ENCODE measurements around the gene LSM8.
"Not testable (repeated sequence)": the region's sequence is repeated elsewhere in the genome, so short reads cannot be mapped to it uniquely, and the experiment has no call there.

Gene LSM8

DNA sequence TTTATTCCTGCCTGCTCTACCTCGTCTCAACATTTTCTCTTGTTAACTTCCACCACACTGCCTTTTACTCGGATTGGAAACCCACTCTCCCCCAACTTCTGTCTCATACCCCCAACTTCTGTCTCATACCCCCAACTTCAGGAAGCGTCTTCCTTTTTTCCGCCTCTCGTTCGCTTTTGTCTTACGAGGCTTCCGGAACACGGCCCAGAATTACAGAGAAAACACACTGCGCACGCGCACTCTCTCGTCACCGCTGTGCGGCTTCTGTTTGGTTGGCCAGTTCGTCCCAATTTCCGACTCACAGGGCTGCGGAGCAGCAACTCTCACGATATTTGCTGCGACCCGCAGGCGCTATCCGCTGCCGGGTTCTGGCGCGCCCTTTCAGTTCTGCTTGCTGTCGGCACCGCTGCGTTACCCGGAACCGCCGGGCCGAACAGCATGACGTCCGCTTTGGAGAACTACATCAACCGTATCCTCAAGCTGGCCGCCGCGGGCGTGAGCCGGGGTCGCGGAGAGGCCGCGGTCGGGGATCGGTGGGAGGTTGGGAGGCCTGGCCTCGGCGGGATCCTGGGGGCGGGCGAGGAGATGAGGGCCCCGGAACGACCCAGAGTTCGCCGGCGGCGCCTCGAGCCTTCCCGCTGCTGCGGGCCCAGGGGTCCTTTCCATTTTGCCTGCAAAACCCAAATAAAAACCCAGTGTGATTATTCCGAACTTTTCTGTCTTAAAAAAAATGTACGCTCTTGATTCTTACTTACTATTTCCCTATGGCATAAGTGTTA is at the start of gene LSM8:
Gene LSM8, plus strand, starts transcription at position 379 of the 779 bp plus-strand sequence. Its CDS starts 60 bp downstream, at position 439.
- DNase-seq, result peak; percentile 98

- DNase-seq, result not testable (repeated sequence)
Measured at GRCh38 chr7:118134420-118134819, 49.5 kb upstream of the LSM8 start.

DNA sequence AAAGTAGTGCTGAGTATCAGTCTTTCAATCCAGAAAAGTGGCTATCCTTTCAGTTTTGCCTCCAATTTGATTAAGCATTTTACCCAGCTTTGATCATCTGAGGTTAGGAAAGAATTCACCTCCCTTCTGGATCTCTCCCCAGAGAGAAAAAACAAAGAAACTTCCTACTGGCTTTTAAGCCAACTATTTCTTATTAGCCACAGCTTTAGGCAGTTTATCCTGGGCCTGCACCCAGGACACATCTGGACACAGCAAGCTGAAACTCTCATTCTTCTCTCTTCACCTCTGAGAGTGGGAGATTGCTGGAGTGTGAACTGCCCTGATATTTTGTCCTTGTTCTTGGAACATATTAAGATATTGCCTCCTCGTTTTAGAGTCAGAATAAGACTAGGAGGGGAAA is 43.5 kb upstream of the LSM8 start:
- no peak for DNase-seq

- no peak for DNase-seq
Measured at GRCh38 chr7:118142012-118142411, 42.0 kb upstream of the LSM8 start.

- DNase-seq, result no peak
Measured at GRCh38 chr7:118148930-118149329, 35.0 kb upstream of the LSM8 start.

DNA sequence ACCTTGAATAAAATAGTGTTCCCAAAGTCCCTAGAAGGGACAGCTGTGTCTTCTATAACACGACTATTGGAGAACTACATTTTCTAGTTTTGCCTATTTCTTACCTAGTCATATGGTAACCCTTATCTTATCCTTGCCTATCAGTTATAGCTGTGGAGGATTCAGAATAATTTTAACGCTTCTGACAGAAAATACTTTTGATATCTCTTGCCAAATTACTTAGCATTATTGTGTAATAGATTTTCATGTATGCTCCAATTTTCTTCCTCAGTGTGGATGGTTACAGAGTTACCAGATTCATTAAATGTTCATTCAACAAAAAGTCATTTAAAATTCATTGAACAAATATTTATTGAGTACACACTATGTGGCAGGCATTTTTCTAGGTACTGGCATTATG is 34.6 kb upstream of the LSM8 start:
- no peak for DNase-seq

DNA sequence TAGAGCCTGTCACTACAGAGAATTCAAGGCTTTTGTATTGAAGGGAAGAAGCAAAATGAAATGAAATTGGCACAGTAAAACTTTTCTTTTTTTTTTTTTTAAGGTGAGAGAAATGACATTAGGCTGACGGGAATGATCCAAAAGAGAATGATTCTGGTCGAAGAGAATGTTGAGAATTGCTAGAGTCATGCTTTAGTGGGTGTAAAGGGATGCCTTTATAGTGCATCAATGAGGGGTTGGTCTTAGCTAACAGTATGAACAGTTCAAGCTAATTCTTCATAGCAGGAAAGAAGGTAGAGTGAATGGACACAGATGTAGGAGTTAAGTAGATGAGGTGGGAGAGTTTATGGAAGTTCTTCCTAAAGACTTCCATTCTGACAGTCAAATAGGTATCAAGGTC is 32.3 kb upstream of the LSM8 start:
- no peak for DNase-seq

DNA sequence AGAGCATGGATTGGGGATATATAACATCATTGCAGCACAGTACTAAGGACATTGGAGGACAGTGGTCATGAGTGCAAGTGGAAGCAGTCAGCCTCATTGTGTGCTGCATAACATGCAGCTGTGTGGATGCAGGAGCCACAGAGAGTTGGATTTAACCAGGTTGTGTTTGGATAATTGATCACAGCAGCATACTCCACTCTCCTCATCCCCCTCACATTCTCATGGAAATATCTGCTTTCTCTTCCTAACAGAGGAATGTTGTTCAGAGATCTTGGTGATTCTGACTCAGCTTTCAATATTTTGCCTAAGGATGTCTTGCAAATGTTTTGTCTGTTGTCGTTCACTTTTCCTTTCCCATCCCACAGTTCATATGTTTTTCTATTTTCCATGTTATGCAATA is 31.8 kb upstream of the LSM8 start:
- DNase-seq, result no peak

- no peak for DNase-seq
Measured at GRCh38 chr7:118152654-118153053, 31.3 kb upstream of the LSM8 start.

GRCh38 chr7:118153551-118154177 is 30.3 kb upstream of the LSM8 start:
- no peak for DNase-seq

DNA sequence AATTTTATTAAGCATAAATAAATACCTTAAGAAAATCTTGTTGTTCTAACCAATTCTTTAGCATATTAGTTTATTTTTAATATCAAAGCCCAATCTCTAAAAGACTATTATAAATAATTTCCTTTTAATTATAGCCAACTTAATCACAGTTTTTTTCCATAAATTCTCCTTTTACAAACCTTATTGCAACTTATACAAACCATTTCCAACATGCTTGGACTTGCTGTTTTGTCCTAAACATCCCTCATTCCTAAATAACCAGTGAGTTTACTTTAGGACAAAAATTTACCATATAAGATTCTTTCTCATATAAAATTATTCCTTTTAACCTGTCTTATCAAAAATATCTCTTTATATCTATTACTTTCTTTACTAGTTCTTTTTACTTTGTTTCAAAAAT is 25.2 kb upstream of the LSM8 start:
- DNase-seq, result no peak

GRCh38 chr7:118169146-118169545 is 14.8 kb upstream of the LSM8 start:
- no peak for DNase-seq

- DNase-seq, result no peak
Measured at GRCh38 chr7:118175740-118176139, 8.2 kb upstream of the LSM8 start.

GRCh38 chr7:118179191-118179590 is 4.8 kb upstream of the LSM8 start:
- DNase-seq, result no peak

GRCh38 chr7:118182593-118183427 is 1.2 kb upstream of the LSM8 start:
- DNase-seq, result no peak

GRCh38 chr7:118183428-118183785 is 557 bp upstream of the LSM8 start:
- DNase-seq, result no peak

DNA sequence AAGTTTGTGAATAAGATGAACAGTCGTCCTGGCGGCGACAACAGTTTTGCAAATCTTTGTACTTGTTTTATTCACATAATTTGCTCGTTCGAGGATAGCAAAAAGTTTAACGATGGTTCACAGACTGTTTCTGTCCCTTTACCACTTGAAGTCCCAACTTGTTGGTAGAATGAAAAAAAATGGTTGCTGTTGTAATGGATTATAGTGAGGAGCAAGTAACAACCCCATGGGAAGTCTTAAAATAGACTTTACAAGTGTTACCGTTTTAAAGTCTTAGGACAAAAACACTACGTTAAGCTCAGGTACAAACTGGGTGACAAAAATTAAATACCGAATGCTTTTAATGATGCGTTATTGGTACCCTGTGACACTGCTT is 589 bp downstream of the LSM8 start:
- no peak for DNase-seq

- no peak for DNase-seq
Measured at GRCh38 chr7:118185163-118185860, 1.3 kb downstream of the LSM8 start.

- no peak for DNase-seq
Measured at GRCh38 chr7:118186501-118186900, 2.5 kb downstream of the LSM8 start.

DNA sequence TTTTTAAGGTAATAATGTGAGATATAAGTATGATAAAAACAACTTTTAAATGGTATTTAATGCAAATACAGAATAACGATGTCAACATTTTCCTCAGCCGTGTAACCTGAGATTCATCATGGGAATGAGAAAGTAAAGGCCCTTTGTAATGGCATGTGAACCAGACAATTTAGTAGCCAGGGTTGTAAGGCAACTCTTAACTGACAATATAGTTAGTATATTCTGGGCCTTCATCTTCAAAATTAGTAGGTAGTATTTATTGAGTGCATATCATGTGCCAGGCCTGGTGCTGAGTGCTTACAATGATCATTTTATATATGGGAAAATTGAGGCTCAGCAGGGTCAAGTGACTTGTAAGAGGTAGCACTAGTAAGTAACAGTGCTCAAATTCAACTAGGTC is 10.6 kb downstream of the LSM8 start:
- DNase-seq, result no peak

GRCh38 chr7:118195837-118196474 is 12.0 kb downstream of the LSM8 start:
- DNase-seq, result no peak

DNA sequence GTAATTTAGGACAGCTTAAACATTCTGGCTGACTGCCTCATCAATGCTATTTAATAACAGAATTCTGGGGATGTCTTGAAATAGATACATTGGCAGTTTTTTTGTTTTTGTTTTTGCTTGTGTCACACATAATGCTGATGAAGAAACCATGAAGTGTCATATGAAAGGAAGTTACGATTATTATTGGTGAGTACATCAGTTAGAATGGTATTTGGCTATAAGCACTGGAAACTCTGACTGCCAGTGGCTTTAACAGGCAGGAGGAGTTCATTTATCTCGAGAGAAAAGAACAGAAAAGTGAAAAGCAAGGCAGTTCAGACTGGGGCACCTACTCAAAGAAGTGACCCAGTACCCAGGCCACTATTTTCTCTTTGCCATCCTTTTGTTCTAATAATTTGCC is 18.1 kb downstream of the LSM8 start:
- no peak for DNase-seq
